Upper lobe of right lung (tissue), 1 donor: Measurements from ENCODE around the gene CHTF8. TPM values are rescaled to one million over a fixed set of nuclear protein-coding genes. Genes with fewer than 3 reads are reported as not detected.
A peak's percentile ranks its signal among the peaks of the same experiment; 100 is the strongest.

Source experiments
- ATAC-seq: fragments of 200-7000 bp; cut with Tn5 transposase; one replicate; pipeline ENCODE4 v1.9.1; 2020; ENCODE audit warnings: mild to moderate bottlenecking, moderate library complexity
- DNase-seq: peaks from one replicate; pipeline ENCODE4 v3.0.0-alpha.2; 2020
- H3K27ac ChIP-seq: fragments of 200-600 bp; one replicate; pipeline ENCODE4 v1.8.0; 2022
- H3K27me3 ChIP-seq: fragments of 200-600 bp; one replicate; pipeline ENCODE4 v1.8.0; 2022; ENCODE audit warnings: mild to moderate bottlenecking
- H3K36me3 ChIP-seq: fragments of 200-600 bp; one replicate; pipeline ENCODE4 v1.8.0; 2022
- H3K4me1 ChIP-seq: fragments of 200-600 bp; one replicate; pipeline ENCODE4 v1.8.0; 2022
- H3K4me3 ChIP-seq: fragments of 200-600 bp; one replicate; pipeline ENCODE4 v1.8.0; 2022; ENCODE audit warnings: mild to moderate bottlenecking
- H3K9me3 ChIP-seq: fragments of 200-600 bp; one replicate; pipeline ENCODE4 v1.8.0; 2022
- intact Hi-C: fragments of 100-400 bp; cut with DNase I; formaldehyde crosslinking; loops from one replicate; pipeline ENCODE4 v1.11.0; 2022
- total RNA-seq: library from RNA; stranded (reverse); fragmentation: NEBNext Ultra II Directional; extraction: Animal tissue kit (Norgen Biotek cat#: 25700); gene quantifications from one replicate; pipeline ENCODE4 v1.2.1, GENCODE V29; 2021
- TF ChIP-seq, protein P1 (sequence below): fragments of 200-600 bp; IDR thresholded peaks from one replicate; pipeline ENCODE4 v1.8.0; 2022; ENCODE audit warnings: antibody characterized with exemption
- donor health status: DM: no; HTN: yes; CAD: no; lungs with severe emphysema.

Gene CHTF8
- total RNA-seq, 1 donor from 2014 or later: 97.3 TPM

DNA sequence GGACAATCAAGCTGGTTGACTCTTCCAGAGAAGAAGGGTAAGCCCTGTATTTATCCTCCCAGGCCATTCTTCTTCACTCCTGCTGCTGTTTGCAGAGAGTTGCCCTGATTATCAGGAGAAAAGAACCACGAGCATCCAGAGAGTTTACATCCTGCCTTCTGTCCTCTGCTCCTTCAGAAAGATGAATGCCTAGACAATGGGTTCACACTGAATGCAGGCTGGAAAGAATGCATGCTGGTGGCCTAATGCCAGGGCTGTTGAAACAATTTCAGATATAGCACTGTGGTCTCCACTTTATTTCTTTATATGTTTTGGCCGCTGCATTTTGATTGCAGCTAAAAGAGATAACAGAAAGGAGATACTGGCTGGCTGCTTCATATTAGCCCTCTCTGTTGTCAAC is 48.1 kb downstream of the CHTF8 start:
- intact Hi-C loops: no loop called here
- TF ChIP-seq, protein P1, sequence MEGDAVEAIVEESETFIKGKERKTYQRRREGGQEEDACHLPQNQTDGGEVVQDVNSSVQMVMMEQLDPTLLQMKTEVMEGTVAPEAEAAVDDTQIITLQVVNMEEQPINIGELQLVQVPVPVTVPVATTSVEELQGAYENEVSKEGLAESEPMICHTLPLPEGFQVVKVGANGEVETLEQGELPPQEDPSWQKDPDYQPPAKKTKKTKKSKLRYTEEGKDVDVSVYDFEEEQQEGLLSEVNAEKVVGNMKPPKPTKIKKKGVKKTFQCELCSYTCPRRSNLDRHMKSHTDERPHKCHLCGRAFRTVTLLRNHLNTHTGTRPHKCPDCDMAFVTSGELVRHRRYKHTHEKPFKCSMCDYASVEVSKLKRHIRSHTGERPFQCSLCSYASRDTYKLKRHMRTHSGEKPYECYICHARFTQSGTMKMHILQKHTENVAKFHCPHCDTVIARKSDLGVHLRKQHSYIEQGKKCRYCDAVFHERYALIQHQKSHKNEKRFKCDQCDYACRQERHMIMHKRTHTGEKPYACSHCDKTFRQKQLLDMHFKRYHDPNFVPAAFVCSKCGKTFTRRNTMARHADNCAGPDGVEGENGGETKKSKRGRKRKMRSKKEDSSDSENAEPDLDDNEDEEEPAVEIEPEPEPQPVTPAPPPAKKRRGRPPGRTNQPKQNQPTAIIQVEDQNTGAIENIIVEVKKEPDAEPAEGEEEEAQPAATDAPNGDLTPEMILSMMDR: no peak
- DNase-seq (no peak), ATAC-seq (no peak)
- no peaks in the 10 kb centered on the region for H3K9me3 ChIP-seq
- H3K4me3 ChIP-seq: no peak overlapping the region
- no peak overlapping the region for H3K27ac ChIP-seq
- H3K27me3 ChIP-seq: no peaks in the 10 kb centered on the region
- H3K4me1 ChIP-seq: no peaks in the 10 kb centered on the region
- no peaks in the 10 kb centered on the region for H3K36me3 ChIP-seq

DNA sequence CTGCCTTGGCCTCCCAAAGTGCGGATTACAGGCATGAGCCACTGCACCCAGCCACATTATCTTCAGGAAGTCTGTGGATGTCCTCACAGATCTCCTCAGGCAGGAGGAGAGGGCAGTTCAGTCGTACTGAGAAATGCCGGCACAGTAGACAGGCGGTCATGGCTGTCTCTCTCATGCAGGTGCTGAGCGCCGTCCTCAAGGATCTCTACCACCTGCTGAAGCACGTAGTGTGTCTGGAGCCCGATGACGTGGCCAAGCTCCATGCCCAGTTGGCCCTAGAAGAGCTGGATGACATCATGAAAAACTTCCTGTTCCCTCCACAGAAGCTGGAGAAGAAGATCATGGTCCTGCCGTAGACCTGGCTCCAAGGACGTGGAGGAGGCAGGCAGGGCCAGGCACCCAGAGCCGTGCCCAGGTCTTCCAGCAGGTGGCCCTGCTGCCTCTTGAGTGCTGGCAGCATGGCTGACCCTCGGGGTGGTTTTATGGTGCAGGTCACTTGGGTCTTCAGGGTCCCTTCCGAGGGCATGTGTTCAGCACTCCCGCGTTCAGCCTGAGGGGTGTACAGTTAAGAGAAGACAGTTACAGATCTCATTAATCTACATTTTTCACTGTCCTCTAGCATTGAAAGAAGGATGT is 49.0 kb downstream of the CHTF8 start:
- Histone ChIP-seq H3K27me3 (no peaks in the 10 kb centered on the region), H3K27ac (no peak overlapping the region), H3K4me3 (no peak overlapping the region), H3K36me3 (no peaks in the 10 kb centered on the region), H3K9me3 (no peaks in the 10 kb centered on the region), H3K4me1 (no peaks in the 10 kb centered on the region)
- intact Hi-C loops: no loop called here
- TF ChIP-seq, protein P1: peak; percentile 32
- ATAC-seq (peak; percentile 72), DNase-seq (peak; percentile 67)

DNA sequence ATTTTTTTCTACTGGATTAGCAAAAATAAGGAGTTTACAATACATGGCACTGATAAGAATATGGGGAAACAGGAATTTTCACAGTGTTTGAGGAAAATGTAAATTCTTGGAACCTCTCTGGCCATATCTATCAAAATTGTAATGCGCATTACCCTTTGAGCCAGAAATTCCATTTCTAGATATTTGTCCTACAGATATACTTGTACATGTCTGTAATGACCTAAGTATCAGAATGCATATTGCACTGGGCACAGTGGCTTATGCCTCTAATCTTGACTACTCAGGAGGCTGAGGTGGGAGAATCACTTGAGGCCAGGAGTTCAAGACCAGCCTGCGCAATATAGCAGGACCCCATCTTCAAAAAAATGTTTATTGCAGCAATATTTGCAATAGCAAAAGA is 52.7 kb downstream of the CHTF8 start:
- no peak overlapping the region for H3K4me3 ChIP-seq
- no peaks in the 10 kb centered on the region for H3K4me1 ChIP-seq
- H3K9me3 ChIP-seq: no peaks in the 10 kb centered on the region
- no peak overlapping the region for H3K27ac ChIP-seq
- TF ChIP-seq, protein P1: no peak
- no peak for ATAC-seq
- no peak for DNase-seq
- intact Hi-C loops: no loop called here
- H3K27me3 ChIP-seq: no peaks in the 10 kb centered on the region
- no peaks in the 10 kb centered on the region for H3K36me3 ChIP-seq

DNA sequence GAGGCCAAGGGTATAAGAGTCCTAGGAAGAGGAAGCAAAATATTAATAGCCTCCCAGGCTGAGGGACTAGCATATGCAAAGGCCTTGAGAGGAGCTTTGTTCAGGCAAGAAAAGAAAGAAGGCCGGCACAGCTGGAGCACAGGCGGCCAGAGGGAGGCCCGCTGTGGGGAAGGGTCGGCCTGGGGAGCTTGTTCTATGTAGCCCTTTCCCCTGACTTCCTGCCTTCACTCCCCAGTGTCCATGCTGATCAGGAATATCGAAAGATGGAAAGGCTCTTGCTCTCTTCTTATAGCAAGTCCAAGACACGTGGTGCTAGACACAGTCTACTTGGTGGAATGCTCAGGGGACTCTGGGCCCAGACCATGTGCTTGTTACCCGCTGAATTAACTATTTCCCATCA is 54.3 kb downstream of the CHTF8 start:
- ATAC-seq: no peak
- Histone ChIP-seq H3K4me3 (no peak overlapping the region), H3K36me3 (no peaks in the 10 kb centered on the region), H3K27ac (no peak overlapping the region), H3K9me3 (no peaks in the 10 kb centered on the region), H3K4me1 (no peaks in the 10 kb centered on the region), H3K27me3 (no peaks in the 10 kb centered on the region)
- DNase-seq: no peak
- intact Hi-C loops: no loop called here
- TF ChIP-seq, protein P1: no peak

DNA sequence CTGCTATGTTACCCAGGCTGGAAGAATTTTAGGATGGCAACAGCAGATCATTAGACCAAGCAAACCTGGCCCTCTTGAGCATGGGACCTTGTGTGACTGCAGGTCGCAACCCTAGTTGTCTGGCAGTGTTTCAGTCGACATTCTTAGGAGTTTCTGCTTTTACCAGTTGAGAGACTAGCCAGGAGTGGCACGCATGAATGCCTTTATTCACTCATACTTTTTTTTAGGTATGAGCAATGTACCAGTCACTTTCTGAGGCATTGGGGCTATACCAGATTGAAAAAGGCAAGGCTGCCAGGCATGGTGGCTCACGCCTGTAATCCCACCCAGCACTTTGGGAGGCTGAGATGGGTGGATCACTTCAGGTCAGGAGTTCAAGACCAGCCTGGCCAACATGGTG is 55.1 kb downstream of the CHTF8 start:
- TF ChIP-seq, protein P1: no peak
- intact Hi-C loops: no loop called here
- Histone ChIP-seq H3K9me3 (no peaks in the 10 kb centered on the region), H3K36me3 (no peaks in the 10 kb centered on the region), H3K4me1 (no peaks in the 10 kb centered on the region), H3K27me3 (no peaks in the 10 kb centered on the region), H3K4me3 (no peak overlapping the region), H3K27ac (no peak overlapping the region)
- no peak for ATAC-seq
- DNase-seq: no peak
